Measurements from ENCODE around the gene BICD2.
"Not testable (repeated sequence)": the region's sequence is repeated elsewhere in the genome, so short reads cannot be mapped to it uniquely, and the experiment has no call there.

BICD2 gene

GRCh38 chr9:92804727-92805126, 40.1 kb upstream of the BICD2 start:
- H3K4me1 Mint-ChIP-seq, result peaks cover 12% of the 10 kb centered on the region
- no peak overlapping the region for H3K27ac Mint-ChIP-seq
- H3K9me3 Mint-ChIP-seq, result no peaks in the 10 kb centered on the region
- TF ChIP-seq, protein P1, sequence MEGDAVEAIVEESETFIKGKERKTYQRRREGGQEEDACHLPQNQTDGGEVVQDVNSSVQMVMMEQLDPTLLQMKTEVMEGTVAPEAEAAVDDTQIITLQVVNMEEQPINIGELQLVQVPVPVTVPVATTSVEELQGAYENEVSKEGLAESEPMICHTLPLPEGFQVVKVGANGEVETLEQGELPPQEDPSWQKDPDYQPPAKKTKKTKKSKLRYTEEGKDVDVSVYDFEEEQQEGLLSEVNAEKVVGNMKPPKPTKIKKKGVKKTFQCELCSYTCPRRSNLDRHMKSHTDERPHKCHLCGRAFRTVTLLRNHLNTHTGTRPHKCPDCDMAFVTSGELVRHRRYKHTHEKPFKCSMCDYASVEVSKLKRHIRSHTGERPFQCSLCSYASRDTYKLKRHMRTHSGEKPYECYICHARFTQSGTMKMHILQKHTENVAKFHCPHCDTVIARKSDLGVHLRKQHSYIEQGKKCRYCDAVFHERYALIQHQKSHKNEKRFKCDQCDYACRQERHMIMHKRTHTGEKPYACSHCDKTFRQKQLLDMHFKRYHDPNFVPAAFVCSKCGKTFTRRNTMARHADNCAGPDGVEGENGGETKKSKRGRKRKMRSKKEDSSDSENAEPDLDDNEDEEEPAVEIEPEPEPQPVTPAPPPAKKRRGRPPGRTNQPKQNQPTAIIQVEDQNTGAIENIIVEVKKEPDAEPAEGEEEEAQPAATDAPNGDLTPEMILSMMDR (IDR thresholded peaks at IDR 0.05), result no peak
- DNase-seq, result no peak
- H3K27me3 Mint-ChIP-seq (ENCODE audit: low read depth, poor library complexity), result peaks cover 47% of the 10 kb centered on the region
- H3K36me3 Mint-ChIP-seq (ENCODE audit: low read depth), result no peaks in the 10 kb centered on the region
- no peak overlapping the region for H3K4me3 Mint-ChIP-seq

DNA sequence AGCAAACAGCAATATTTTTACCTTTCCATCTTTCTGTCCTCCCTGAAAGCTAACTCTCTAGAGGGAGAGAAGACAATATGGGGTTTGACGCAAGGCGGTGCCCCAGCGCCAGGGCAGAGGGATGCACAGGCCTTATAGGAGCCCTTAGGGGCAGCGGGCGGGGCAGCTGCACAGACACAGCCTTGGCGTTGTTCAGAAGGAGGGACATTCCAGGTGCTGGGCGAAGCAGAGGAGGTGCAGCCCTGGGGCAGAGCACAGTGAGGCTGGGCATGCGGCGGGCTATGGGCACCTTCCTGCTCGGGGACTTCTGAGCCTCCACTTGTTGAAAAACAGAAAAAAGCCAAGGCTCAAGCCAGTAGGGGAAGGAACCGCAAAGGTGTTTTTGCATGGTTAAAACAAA, 33.7 kb upstream of the BICD2 start:
- Mint-ChIP-seq H3K27me3 (ENCODE audit: low read depth, poor library complexity) (peaks cover 26% of the 10 kb centered on the region), H3K27ac (no peak overlapping the region), H3K36me3 (ENCODE audit: low read depth) (no peaks in the 10 kb centered on the region), H3K4me1 (peaks cover 15% of the 10 kb centered on the region), H3K9me3 (no peaks in the 10 kb centered on the region), H3K4me3 (no peak overlapping the region)
- TF ChIP-seq, protein P1 (IDR thresholded peaks at IDR 0.05), result no peak
- no peak for DNase-seq

GRCh38 chr9:92796337-92796804, 31.7 kb upstream of the BICD2 start:
- not testable (repeated sequence) for H3K9me3 Mint-ChIP-seq; H3K4me3 Mint-ChIP-seq; H3K36me3 Mint-ChIP-seq (ENCODE audit: low read depth); DNase-seq; H3K27ac Mint-ChIP-seq
- Mint-ChIP-seq H3K4me1 (peaks cover 15% of the 10 kb centered on the region), H3K27me3 (ENCODE audit: low read depth, poor library complexity) (peaks cover 23% of the 10 kb centered on the region)

GRCh38 chr9:92795598-92796336, 31.1 kb upstream of the BICD2 start:
- no peak overlapping the region for H3K27ac Mint-ChIP-seq
- H3K27me3 Mint-ChIP-seq (ENCODE audit: low read depth, poor library complexity), result peaks cover 26% of the 10 kb centered on the region
- H3K36me3 Mint-ChIP-seq (ENCODE audit: low read depth), result no peaks in the 10 kb centered on the region
- peaks cover 15% of the 10 kb centered on the region for H3K4me1 Mint-ChIP-seq
- TF ChIP-seq, protein P1 (IDR thresholded peaks at IDR 0.05), result no peak
- DNase-seq, result no peak
- no peak overlapping the region for H3K4me3 Mint-ChIP-seq
- no peaks in the 10 kb centered on the region for H3K9me3 Mint-ChIP-seq

- TF ChIP-seq, protein P1 (IDR thresholded peaks at IDR 0.05), result no peak
- Mint-ChIP-seq H3K4me1 (peaks cover 12% of the 10 kb centered on the region), H3K9me3 (no peaks in the 10 kb centered on the region), H3K4me3 (no peak overlapping the region), H3K27me3 (ENCODE audit: low read depth, poor library complexity) (peaks cover 27% of the 10 kb centered on the region), H3K36me3 (ENCODE audit: low read depth) (no peaks in the 10 kb centered on the region), H3K27ac (no peak overlapping the region)
- DNase-seq, result no peak
These were observed 30.4 kb upstream of the BICD2 start for GRCh38 chr9:92795000-92795399.

DNA sequence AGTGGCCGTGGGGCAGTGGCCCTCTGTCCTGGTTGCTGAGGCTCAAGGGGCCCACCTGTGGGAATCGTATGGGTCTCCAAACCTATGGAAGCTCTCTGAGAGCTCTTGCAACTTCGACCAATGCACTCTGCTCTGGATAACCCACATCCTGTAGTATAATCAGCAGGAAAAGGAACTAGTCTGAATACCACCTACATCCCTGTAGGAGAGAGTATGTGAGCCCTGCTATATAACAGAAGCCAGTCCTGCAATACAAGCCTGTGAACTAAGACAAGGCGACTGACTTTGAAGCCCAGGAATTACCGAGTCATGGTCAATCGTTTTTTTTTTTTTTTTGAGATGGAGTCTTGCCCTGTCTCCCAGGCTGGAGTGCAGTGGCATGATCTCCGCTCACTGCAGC, 29.8 kb upstream of the BICD2 start:
- DNase-seq, result no peak
- peaks cover 29% of the 10 kb centered on the region for H3K27me3 Mint-ChIP-seq (ENCODE audit: low read depth, poor library complexity)
- H3K9me3 Mint-ChIP-seq, result no peaks in the 10 kb centered on the region
- TF ChIP-seq, protein P1 (IDR thresholded peaks at IDR 0.05), result no peak
- H3K4me3 Mint-ChIP-seq, result no peak overlapping the region
- H3K36me3 Mint-ChIP-seq (ENCODE audit: low read depth), result no peaks in the 10 kb centered on the region
- H3K4me1 Mint-ChIP-seq, result peaks cover 6% of the 10 kb centered on the region
- H3K27ac Mint-ChIP-seq, result no peak overlapping the region

Data from nephron progenitor cell (in vitro differentiated cells).